DOHH2 (cell line): ENCODE results near the gene CYP26B1.

Experiments used
- H3F3A ChIP-seq: fragments of 200-600 bp; sonication (generic), shearing (Covaris generic); 2 replicates; pipeline ENCODE4 v1.6.0; 2016; ENCODE audit warnings: antibody characterized with exemption, mild to moderate bottlenecking; ENCODE audit not compliant: control insufficient read depth, insufficient read depth
- H3K27ac ChIP-seq: fragments of 200-600 bp; sonication (generic); 2 replicates; pipeline ENCODE4 v1.5.1; 2014; ENCODE audit warnings: low read depth, mild to moderate bottlenecking, low read length, moderate library complexity
- H3K27me3 ChIP-seq: fragments of 200-600 bp; sonication (generic); 2 replicates; pipeline ENCODE4 v1.6.1; 2014; ENCODE audit warnings: mild to moderate bottlenecking, low read length, mixed read lengths; ENCODE audit not compliant: control insufficient read depth
- H3K36me3 ChIP-seq: fragments of 200-600 bp; sonication (generic); 2 replicates; pipeline ENCODE4 v1.6.1; 2014; ENCODE audit warnings: mild to moderate bottlenecking, low read length, moderate library complexity, mixed read lengths; ENCODE audit not compliant: control insufficient read depth
- H3K4me1 ChIP-seq: fragments of 200-600 bp; sonication (generic); 2 replicates; pipeline ENCODE4 v1.6.1; 2014; ENCODE audit warnings: mild to moderate bottlenecking, low read length, mixed read lengths; ENCODE audit not compliant: control insufficient read depth
- H3K4me2 ChIP-seq: fragments of 200-600 bp; sonication (generic); 2 replicates; pipeline ENCODE4 v1.6.0; 2014; ENCODE audit warnings: mild to moderate bottlenecking, low read length, moderate library complexity
- H3K4me3 ChIP-seq: fragments of 200-600 bp; sonication (generic); 2 replicates; pipeline ENCODE4 v1.5.1; 2014; ENCODE audit warnings: mild to moderate bottlenecking, low read length, mixed read lengths
- H3K79me2 ChIP-seq: fragments of 200-600 bp; sonication (generic); 2 replicates; pipeline ENCODE4 v1.6.1; 2014; ENCODE audit warnings: mild to moderate bottlenecking, low read length, mixed read lengths; ENCODE audit not compliant: control insufficient read depth
- H3K9me2 ChIP-seq: fragments of 200-600 bp; sonication (generic); replicated peaks from 2 replicates; pipeline ENCODE4 v1.6.1; 2014; ENCODE audit warnings: mild to moderate bottlenecking, low read length, mixed read lengths; ENCODE audit not compliant: control insufficient read depth
- H3K9me3 ChIP-seq: fragments of 200-600 bp; sonication (generic); 2 replicates; pipeline ENCODE4 v1.6.1; 2014; ENCODE audit warnings: antibody characterized with exemption, low read length, mixed read lengths; ENCODE audit not compliant: control insufficient read depth, insufficient read depth
- H4K20me1 ChIP-seq: fragments of 200-600 bp; sonication (generic); 2 replicates; pipeline ENCODE4 v1.6.0; 2014; ENCODE audit warnings: low read depth, mild to moderate bottlenecking, antibody characterized with exemption, low read length, moderate library complexity; ENCODE audit not compliant: control insufficient read depth, insufficient read depth
- EZH2phosphoT487 ChIP-seq: fragments of 200-600 bp; sonication (generic); IDR thresholded peaks from 2 replicates; pipeline ENCODE4 v1.6.1; 2017; ENCODE audit warnings: borderline replicate concordance, mild to moderate bottlenecking, antibody characterized with exemption, low read length, moderate library complexity, mixed read lengths
- TF ChIP-seq, protein P1 (sequence below): fragments of 200-600 bp; sonication (generic); IDR thresholded peaks from one replicate; pipeline ENCODE4 v1.5.1; 2014; ENCODE audit warnings: antibody characterized with exemption, mild to moderate bottlenecking, low read depth, low read length; ENCODE audit not compliant: poor library complexity, severe bottlenecking

The CYP26B1 gene

DNA sequence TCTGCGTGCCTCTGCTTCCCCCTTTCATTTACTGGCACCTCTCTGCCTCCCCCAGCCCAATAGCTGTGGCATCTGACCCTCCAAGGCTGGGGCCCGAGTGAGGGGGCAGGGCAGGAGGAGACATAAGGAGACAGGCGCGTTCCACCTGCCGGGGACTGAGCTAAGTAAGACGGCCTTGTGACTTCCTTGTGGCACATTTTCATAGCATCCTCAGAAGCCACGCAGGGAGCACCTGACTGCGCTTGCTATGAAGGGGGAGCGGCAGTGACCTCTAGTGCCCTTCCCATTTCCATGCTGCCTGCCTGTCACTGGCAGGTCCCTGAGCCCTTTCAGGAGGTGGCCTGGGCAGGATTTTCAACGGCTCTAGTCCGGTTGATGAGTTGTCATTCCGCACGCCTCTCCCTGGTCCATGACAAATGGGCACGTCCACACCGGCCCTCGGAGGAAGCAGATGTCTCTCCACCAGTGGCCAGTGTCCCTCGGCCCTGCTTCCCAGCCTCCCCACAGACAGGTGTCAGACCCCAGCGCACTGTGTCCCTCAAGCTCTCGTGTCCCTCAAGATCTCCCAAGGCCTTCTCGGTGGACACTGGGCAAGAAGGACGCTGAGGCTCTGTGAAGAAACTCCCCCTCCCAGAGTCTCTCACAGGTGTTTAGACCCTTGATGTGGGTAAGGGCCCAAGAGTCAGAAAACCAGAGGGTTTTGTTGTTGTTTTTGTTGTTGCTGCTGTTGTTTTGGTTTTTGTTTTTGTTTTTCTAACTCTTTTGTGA is 42.7 kb downstream of the CYP26B1 start:
- no peak overlapping the region for H3K27ac ChIP-seq
- TF ChIP-seq EZH2phosphoT487: no peak
- TF ChIP-seq, protein P1, sequence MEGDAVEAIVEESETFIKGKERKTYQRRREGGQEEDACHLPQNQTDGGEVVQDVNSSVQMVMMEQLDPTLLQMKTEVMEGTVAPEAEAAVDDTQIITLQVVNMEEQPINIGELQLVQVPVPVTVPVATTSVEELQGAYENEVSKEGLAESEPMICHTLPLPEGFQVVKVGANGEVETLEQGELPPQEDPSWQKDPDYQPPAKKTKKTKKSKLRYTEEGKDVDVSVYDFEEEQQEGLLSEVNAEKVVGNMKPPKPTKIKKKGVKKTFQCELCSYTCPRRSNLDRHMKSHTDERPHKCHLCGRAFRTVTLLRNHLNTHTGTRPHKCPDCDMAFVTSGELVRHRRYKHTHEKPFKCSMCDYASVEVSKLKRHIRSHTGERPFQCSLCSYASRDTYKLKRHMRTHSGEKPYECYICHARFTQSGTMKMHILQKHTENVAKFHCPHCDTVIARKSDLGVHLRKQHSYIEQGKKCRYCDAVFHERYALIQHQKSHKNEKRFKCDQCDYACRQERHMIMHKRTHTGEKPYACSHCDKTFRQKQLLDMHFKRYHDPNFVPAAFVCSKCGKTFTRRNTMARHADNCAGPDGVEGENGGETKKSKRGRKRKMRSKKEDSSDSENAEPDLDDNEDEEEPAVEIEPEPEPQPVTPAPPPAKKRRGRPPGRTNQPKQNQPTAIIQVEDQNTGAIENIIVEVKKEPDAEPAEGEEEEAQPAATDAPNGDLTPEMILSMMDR: no peak
- H4K20me1 ChIP-seq: no peaks in the 10 kb centered on the region
- no peaks in the 10 kb centered on the region for H3K36me3 ChIP-seq
- no peaks in the 10 kb centered on the region for H3K79me2 ChIP-seq
- H3K9me3 ChIP-seq: no peaks in the 10 kb centered on the region
- no peaks in the 10 kb centered on the region for H3K4me1 ChIP-seq
- no peak overlapping the region for H3K4me2 ChIP-seq
- no peak overlapping the region for H3K4me3 ChIP-seq
- H3K9me2 ChIP-seq: no peaks in the 10 kb centered on the region
- no peaks in the 10 kb centered on the region for H3K27me3 ChIP-seq
- H3F3A ChIP-seq: no peaks in the 10 kb centered on the region

DNA sequence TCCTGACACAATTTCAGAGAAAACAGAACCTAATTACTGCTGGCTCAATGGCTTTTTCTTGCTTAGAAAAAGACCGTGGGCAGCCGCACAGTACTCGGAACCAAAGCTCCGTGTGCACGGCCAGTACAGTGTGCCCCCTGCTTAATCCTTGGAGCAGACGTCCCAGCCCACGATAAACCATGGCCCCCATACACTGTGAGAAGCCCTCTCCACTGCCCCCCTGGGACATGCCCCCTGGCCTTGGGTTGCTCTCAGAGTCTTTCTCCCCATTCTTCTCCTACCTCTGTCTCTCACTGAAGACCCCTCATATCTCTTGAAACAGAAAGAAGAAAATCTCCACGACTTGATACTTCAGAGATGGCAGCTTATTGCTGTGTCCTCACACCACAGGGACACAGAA is 44.0 kb downstream of the CYP26B1 start:
- H3K9me3 ChIP-seq: no peaks in the 10 kb centered on the region
- no peaks in the 10 kb centered on the region for H3K36me3 ChIP-seq
- H3K27me3 ChIP-seq: no peaks in the 10 kb centered on the region
- TF ChIP-seq, protein P1: no peak
- no peak for TF ChIP-seq EZH2phosphoT487
- no peak overlapping the region for H3K27ac ChIP-seq
- no peak overlapping the region for H3K4me2 ChIP-seq
- H3K4me3 ChIP-seq: no peak overlapping the region
- no peaks in the 10 kb centered on the region for H3F3A ChIP-seq
- H3K4me1 ChIP-seq: no peaks in the 10 kb centered on the region
- no peaks in the 10 kb centered on the region for H3K9me2 ChIP-seq
- no peaks in the 10 kb centered on the region for H4K20me1 ChIP-seq
- no peaks in the 10 kb centered on the region for H3K79me2 ChIP-seq

DNA sequence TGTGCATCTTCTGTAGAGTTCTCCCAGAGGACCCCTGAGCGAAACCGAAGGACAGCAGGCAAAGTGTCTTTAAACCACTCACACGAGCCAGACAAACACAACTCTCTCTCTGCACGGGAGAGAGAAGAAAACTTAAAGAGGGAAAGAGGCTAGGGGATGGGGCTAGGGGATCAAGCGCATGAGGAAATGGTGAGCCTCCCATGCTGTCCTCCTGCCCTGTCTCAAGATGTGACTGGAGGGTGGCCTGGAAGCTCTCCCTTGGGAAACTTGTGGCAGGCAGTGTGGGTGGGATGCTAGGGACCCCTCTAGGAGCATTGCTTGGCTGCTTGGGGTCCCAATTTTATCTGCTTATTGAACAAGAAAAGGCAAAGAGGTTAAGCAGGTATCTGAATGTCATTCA is 44.5 kb downstream of the CYP26B1 start:
- Histone ChIP-seq H3K4me2 (no peak overlapping the region), H3K79me2 (no peaks in the 10 kb centered on the region), H3K36me3 (no peaks in the 10 kb centered on the region), H3K27ac (no peak overlapping the region), H3K4me1 (no peaks in the 10 kb centered on the region), H3F3A (no peaks in the 10 kb centered on the region), H4K20me1 (no peaks in the 10 kb centered on the region), H3K9me3 (no peaks in the 10 kb centered on the region), H3K27me3 (no peaks in the 10 kb centered on the region), H3K4me3 (no peak overlapping the region), H3K9me2 (no peaks in the 10 kb centered on the region)
- TF ChIP-seq, protein P1: no peak
- no peak for TF ChIP-seq EZH2phosphoT487
